Measurements from ENCODE around the gene PLS1. TPM values are rescaled to one million over a fixed set of nuclear protein-coding genes. Genes with fewer than 3 reads are reported as not detected.

The PLS1 gene
- total RNA-seq, 1 experiment from 2014 or later: 36.1 TPM

- intact Hi-C loops (cut with micrococcal nuclease; ENCODE audit: unreplicated experiment): no loop called here
- Histone ChIP-seq H3K4me1 (ENCODE audit: control insufficient read depth, insufficient read depth, low read length) (peaks cover 24% of the 10 kb centered on the region), H3K9me3 (ENCODE audit: control insufficient read depth, insufficient read depth, low read depth, low read length) (no peaks in the 10 kb centered on the region), H3K36me3 (ENCODE audit: control insufficient read depth, insufficient read depth, low read length) (no peaks in the 10 kb centered on the region; the same call in 1 of the 2 replicates), H3K27ac (ENCODE audit: low read length) (peak overlapping the region; percentile 95), H3K4me3 (ENCODE audit: low read depth in 2 of 2, low read length in 2 of 2) (peak overlapping the region; percentile 88 to 97), H3K27me3 (ENCODE audit: control insufficient read depth, insufficient read depth, low read length) (no peaks in the 10 kb centered on the region)
- no peak for TF ChIP-seq SIN3A (IDR thresholded peaks at IDR 0.05; ENCODE audit: borderline replicate concordance, insufficient read depth, low read depth, low read length)
- TF ChIP-seq CTCF (IDR thresholded peaks at IDR 0.05): no peak
- TF ChIP-seq TCF7L2 (IDR thresholded peaks at IDR 0.05; ENCODE audit: low read depth, low read length): no peak
- TF ChIP-seq POLR2AphosphoS5 (IDR thresholded peaks at IDR 0.05; ENCODE audit: low read depth, low read length): no peak
- TF ChIP-seq REST (IDR thresholded peaks at IDR 0.05; ENCODE audit: insufficient read depth in 1 of 2, low read depth in 2 of 2, low read length in 1 of 2): no peak
- in situ Hi-C loops (cut with HindIII; ENCODE audit: low pct_unique_long_range_greater_than_20kb, low sequenced_read_pairs): no loop called here
- BruUV-seq (replicated peaks): TSS peak; percentile 65
- CTCF ChIA-PET: no interaction called here
- POLR2A ChIA-PET: interaction anchor here (0.5 to 1.5 kb wide), 3 partner anchors 8 to 14 kb away, joined by 3 to 4 read pairs (median 4); no protein-coding TSS in a partner anchor
- DNase-seq (ENCODE audit: low read depth, low spot score) (no peak), ATAC-seq (no peak)
These were observed 18.4 kb upstream of the PLS1 start for GRCh38 chr3:142577696-142578328.

- Histone ChIP-seq H3K36me3 (ENCODE audit: control insufficient read depth, insufficient read depth, low read length) (no peaks in the 10 kb centered on the region; the same call in 1 of the 2 replicates), H3K27ac (ENCODE audit: low read length) (peak within 1 kb of the TSS; percentile 95), H3K4me1 (ENCODE audit: control insufficient read depth, insufficient read depth, low read length) (peaks cover 24% of the 10 kb centered on the region), H3K4me3 (ENCODE audit: low read depth in 2 of 2, low read length in 2 of 2) (peak within 1 kb of the TSS; percentile 88 to 97), H3K9me3 (ENCODE audit: control insufficient read depth, insufficient read depth, low read depth, low read length) (no peaks in the 10 kb centered on the region), H3K27me3 (ENCODE audit: control insufficient read depth, insufficient read depth, low read length) (no peaks in the 10 kb centered on the region)
- intact Hi-C loops (cut with micrococcal nuclease; ENCODE audit: unreplicated experiment) (no loop called here), in situ Hi-C loops (cut with HindIII; ENCODE audit: low pct_unique_long_range_greater_than_20kb, low sequenced_read_pairs) (no loop called here)
- POLR2A ChIA-PET: interaction anchor here (0.6 to 0.7 kb wide), 2 partner anchors 9 to 510 kb away, joined by 3 read pairs; no protein-coding TSS in a partner anchor
- no TSS peak for BruUV-seq (replicated peaks)
- CTCF ChIA-PET: no interaction called here
- TF ChIP-seq REST (IDR thresholded peaks at IDR 0.05; ENCODE audit: insufficient read depth in 1 of 2, low read depth in 2 of 2, low read length in 1 of 2) (peak; percentile 29 to 65; a peak in 2 of 4 replicates), POLR2AphosphoS5 (IDR thresholded peaks at IDR 0.05; ENCODE audit: low read depth, low read length) (peak; percentile 94), CTCF (IDR thresholded peaks at IDR 0.05) (no peak), SIN3A (IDR thresholded peaks at IDR 0.05; ENCODE audit: borderline replicate concordance, insufficient read depth, low read depth, low read length) (peak; percentile 100), TCF7L2 (IDR thresholded peaks at IDR 0.05; ENCODE audit: low read depth, low read length) (peak; percentile 99)
- ATAC-seq (peak; percentile 98), DNase-seq (ENCODE audit: low read depth, low spot score) (peak; percentile 68)
These were observed 17.6 kb upstream of the PLS1 start, which contains the start of gene ATR for GRCh38 chr3:142578329-142579223. TSS of gene ATR (minus strand) at chr3:142578733. CDS start at chr3:142578704, 29 bp downstream.
